ENCODE data around the gene HTR4. TPM values are rescaled to one million over a fixed set of nuclear protein-coding genes. Genes with fewer than 3 reads are reported as not detected.

HTR4 gene
- total RNA-seq, 1 donor from 2014 or later, result not detected

DNA sequence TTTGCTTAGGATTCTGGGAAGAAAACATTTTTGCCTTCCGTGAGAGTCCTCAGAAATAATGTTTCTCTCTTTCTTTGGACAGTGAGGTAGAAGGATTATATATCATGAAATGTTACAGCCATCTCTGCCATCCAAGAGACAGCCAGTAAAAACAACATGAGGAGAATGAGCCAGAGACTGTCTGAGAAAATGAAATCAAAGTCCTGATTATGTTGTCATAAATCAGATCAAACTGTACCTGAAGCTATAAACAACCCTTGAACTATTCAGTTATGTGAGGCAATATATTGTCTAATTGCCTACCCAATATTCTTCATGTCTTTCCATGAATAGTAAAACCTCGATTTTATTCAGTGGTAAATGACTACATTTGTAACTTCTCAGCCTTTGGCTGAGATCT, 9.2 kb upstream of the HTR4 start:
- no peak for DNase-seq

DNA sequence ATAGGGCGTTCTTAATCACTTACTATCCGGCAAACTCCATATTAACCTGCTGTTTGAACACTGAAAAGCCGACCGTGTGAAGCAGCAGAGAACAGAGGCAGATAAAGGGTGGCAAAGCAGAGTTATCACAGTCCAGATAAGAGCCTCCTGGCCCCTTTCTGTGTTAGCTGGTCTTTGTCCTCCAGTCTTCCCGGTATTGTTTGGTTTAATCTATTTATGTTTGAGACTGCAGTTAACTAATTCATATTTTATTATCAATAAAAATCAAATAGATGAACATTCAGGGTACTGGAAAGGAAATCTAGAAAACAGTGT, 6.0 kb upstream of the HTR4 start:
- DNase-seq, result no peak

DNA sequence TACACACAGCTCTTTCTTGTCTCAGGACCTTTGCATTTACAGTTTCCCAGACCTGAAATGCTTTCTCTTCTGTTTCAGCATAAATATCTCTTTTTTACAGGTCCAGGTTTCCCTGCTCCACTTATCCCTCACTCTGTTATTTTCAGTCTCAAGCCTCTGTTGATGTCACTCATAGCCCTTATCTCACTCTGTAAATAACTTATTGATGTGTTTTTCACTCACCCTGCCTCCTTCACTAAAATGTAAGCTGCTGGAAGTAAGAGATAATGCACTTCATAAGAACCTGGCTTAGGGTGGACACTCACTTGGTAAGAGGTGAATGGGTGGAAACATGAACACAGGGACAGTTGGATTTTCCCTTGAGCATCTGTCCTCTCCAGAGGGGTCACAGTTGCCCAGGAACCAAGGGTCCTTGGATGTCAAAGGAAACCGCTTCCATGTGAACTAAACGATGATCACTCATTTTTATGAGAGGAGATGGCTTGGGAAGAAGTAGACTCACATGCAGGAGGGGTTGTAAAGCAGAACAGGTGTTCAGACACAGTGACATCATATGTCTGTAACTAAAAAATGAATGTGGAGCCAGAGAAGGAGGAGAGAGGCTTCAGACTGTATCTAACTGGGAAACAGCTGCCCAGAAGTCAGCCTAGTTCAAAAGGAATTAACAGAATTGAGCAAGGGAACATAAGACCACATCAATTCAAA, 5.5 kb upstream of the HTR4 start:
- no peak for DNase-seq

DNA sequence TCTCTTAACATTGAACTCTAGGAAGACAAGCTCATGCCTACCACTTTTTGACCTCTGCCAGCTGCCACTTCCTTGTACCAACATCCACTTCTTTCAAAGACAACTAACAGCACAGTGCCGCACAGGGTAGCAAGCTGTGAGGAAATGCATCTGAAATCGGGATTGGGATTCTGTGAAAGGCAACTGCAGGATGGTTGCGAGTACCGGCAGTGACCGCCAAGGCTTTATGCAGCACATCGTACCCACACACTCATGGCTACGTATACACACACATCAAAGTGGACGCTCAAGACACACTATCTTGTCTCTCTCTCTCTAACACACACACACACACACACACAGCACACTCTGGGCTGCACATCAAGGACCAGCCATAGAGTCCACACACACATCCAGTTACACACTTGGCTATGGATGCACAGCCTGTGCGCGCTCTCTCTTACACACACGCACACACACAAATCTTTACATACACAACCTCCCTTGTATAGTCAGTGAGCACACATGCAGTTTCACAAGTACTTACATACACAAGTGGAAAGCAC, 964 bp downstream of the HTR4 start:
- no peak for DNase-seq

DNA sequence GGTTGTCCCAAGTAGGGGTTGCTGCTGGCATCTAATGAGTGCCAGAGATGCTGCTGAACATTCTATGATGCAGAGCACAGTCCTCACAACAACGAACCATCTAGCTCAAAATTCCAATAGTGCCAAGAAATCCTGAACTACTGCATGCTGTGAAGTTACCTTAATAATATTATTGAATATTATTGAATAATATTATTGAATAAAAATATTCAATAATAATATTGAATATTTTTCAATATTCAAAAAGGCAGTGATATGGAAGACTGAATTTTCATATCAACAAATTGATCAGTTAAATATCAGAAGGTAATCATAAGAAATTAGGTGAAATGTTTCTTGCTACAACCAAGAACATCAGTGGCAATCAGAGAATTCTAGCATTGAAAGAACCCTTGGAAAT, 2.8 kb downstream of the HTR4 start:
- no peak for DNase-seq

DNA sequence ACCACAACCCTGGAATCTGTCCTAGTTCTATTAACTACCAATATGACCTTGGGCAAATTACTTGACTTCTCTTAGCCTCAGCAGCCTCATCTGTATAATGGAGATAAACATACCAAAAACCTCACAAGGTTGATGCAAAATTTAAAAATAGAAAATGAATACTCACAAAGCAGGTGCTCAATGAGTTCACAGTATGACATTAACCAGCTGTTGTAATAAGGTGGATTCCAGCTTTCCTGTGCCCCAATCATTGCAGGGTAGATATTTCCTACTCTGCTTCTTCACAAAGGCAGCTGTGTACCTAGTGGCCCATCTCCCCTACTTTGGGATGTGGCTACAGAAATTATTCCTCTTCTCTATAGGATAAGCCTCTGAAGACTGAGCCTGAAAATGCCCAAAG, 8.8 kb downstream of the HTR4 start:
- no peak for DNase-seq

DNA sequence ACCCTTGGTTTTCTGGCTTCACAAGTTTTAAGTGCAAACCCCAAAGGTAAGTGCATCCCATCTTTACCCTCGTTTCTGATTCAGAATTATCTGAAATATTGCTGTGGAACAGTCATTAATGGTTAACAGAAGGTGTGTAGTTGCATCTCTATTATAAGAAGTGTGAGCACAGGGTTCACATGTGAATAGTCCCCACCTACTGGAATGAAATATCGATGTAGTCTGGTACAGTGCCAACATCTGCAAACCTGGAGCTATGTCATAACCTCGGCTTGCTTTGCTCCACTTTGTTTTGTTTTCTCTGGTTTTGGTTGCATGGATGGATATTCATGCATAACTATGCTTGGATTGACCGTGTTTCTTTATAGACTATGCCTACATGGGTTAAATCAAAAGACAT, 12.6 kb downstream of the HTR4 start:
- no peak for DNase-seq

DNA sequence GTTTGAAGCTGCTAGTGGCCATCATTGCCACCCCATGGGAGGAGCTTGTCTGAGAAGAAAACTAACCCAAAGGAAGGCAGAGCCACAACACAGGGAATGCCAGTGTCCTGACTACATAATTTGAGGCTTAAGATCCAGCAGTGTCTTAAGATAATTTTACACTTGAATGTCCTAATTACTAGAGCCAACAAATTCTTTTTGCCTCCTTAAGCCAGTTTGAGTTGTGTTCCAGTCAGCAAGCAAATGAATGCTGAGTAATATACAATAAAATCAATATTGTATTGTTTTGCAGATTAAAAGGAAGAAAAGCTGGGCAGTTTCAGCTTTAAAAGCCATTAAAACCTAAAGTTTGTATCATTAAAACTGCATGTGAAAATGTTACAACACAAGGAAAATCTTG, 13.9 kb downstream of the HTR4 start:
- no peak for DNase-seq

DNA sequence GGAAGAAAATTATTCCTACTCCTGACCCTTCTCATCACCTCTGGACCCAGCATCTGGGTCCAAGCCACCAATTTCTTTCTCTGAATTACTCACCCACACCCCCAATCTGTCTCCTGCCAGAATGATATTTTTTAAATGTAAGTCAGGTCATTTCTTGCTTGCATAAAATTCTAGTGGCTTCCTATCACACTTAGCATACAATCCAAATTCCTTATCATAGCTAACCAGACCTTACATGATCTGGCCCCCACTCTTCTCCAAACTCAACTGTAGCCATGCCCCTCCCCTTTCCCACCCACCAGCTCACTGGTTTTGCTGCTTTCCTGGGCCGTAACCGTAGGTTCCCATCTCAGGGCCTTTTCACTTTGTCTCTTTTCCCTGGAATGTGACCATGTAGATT, 15.2 kb downstream of the HTR4 start:
- no peak for DNase-seq

DNA sequence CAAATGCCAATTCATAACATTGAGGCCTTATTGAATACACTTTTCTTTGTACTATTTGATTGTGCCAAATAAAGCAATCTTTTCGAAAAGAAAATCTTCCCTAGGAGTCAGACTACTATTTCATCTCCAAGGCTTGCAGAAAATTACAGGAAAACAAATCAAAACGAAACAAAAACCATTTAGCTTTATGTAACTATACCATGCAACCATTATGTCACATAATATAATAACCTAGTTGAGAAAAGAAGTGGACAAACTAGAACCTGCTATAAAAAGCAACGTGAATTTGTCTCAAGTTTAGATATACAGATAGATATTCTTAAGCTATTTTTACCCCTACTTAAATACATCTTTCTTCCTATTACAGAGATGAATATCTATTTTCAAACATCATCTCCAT, 18.0 kb downstream of the HTR4 start:
- DNase-seq, result no peak

DNA sequence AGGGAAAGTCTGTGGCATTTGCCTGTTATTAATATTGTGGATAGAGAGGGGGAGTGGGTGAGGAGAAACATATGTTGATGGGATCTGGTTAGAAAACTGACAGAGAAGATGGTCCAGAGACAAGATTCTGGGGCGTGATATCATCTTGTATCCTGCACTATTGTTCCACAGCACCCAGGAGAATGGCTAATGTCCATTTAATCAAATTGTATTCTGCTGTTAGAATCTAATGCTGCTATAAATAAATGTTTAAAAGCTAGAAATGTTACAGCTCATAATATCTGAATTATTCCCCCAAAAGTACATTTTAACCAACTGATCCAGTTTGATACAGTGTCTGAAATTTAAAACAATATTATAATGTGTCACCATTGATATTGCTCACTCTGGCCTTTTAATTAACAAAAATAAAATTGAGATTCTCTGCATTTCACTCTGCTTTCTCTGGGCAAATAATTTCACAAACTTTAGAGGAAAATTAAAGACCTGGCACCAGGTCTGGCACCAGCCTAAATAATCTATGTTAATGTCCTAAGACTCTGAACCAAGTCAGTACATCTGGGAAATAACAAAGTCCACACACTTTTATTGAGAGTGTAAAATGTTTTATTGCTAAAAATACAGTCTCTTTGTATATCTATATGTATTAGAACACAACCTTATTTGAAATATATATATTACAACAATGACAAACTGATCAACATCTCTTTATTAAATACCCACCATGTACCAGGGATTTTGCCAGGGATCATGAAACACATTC, 18.8 kb downstream of the HTR4 start:
- no peak for DNase-seq

DNA sequence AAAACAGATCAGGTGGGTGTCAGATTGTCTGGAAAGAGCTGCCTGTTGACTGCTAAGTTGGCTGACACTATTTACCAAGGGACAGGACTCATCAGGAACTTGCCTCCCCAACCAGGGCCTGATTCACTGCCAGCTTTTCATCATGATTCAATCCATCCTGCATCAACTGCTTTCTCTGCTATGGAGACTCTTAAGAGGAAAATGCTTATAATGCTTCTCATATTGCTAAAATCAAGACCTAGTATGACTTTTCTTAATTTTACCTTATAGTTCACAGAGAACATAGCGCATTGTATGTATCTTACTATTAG, 21.3 kb downstream of the HTR4 start:
- no peak for DNase-seq

DNA sequence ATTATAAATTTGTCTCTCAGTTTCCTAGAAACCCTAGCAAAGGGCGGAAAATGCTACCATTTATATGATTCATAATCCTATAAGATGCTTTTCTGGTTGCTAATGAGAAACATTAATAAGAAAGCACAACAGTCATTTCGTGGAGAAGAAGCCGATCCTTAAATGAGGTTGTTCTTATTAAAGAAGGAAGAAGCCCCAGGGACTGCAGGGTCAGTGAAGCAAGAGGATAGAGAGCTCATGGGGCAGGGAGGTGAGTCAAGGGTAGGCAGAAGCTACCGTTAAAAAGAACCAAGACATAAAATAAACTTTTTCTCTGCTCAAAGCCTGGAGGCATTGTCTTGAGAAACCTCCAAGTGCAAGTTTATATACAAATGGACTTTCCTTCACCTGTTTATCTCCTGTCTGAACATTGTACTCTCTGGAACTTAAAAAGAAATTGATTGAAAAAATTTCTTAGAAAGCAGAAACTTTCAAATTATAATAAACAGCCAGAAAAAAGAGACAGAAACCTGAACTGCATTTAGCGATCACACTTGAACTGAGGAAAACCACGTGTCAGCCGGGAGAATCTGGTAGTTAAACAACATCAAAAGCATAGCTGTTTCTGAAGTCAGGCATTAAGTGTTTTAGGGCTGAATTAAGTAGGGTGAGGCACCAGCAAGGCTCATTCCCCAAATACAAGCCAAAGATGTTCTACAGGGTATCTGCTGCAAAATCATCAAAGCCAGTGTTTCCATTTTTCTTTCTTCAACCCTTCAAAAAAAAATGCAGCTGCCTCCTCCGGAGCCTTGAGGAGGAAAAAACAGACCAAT, 21.9 kb downstream of the HTR4 start:
- no peak for DNase-seq

DNA sequence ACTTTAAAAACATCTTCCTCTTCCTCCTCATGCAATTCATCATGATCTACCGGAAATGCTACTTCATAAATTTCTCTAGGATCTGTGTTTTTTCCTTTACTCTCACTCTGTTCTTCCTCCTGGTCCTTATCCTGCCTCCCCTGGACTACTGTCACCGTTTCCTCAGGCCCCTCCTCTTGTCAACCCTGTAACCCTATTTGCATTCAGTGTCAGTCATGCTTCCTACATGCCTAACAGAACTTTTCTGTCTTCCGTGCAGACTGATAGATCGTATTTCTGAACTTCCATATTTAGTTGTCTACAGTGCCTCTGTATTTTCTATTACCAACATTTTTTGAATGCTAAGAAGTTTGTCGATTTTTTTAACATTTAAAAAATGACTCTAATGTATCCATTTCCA, 27.3 kb downstream of the HTR4 start:
- no peak for DNase-seq

DNA sequence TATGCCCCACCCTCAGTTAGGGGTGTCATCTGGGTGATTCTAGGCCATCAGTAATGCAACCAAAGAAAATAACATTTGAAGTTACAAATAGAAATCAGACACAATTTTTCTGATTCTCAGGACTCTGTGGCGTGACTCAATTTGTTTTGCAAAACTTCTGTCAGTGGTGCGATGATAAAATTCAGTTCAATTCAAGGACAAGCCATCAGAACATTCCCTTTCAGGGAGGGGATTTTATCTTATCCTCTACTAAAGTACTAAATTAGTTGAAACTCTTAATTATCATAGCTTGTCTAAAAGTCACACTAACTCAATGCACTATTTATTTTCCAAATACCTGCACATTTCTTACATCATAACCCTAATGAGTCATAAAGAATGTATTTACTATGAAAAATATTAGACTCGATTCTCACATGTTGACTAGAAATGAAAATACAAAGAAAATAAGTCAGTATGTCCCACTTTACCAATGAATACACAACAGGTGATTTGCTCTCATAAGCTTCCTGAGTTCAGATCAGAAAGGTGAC, 28.2 kb downstream of the HTR4 start:
- no peak for DNase-seq

DNA sequence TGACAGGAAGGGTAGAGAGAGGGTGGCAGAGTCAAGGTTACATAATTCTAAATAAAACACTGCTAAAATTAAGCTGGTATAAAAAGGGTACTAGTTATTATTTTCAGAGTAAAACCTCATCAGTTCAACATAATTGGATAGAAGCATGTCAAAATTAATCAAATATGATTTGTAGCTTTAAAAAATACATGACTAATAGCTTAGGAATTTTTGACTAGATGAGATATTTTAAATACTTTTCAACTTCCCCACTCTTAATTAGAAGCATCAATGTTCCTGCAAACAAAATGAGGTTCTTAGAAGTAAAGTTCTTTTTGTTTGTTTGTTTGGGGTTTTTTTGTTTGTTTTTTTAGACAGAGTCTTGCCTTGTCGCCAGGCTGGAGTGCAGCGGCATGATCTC, 29.1 kb downstream of the HTR4 start:
- no peak for DNase-seq

DNA sequence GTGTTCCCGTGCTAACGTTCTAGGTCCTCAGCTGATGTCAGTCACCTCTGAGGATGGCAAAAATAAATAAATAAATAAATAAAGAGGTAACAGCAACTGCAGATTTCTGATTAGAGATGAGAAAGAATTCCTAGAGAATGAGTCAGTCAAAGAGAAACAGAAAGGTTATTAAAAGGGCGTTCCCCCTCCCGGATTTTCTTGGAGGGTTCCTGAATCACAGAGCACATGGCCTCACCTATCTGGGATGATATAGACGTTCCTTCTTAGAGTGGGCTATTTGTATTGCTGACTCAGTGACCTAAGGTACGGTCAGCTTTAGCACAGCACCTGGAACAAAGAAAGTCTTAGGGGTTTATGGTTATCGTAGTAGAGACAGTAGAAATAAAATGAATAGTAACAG, 30.6 kb downstream of the HTR4 start:
- DNase-seq, result peak; percentile 13

DNA sequence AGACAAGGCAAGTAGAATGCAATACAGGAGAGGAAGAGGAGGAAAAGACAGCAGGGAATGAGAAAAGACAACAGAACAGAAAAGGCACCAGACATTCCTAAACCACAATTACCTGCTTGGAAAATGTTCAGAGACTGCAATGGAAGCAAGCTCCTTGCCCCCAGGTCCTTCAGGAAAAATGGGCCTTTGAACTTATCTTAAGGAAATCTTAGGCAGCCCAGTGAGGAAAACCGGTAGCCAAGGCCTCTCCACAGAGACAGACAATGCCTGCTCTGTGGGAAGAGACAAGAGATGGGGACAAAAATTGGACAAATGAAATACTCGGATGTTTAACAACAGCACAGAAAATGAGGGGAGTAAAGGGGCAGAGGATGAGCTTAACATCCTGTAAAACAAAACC, 31.2 kb downstream of the HTR4 start:
- DNase-seq, result no peak

DNA sequence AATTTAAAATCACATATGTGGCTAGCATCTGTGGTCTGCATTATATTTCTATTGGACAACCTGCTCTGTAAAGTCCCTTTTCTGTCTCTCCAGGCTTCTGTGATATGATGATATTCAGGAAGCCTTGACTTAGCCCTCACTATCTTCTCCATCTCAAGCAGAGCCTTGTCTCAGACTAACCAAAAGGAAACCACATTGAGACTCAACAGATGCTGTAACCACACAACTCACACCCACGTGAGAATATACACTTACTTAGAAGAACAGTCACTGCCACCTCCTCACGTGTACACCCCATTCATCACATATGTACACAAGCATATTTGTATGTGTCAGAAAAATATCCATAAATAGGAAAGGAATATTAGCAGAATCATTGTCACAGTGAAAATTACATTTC, 33.6 kb downstream of the HTR4 start:
- no peak for DNase-seq

DNA sequence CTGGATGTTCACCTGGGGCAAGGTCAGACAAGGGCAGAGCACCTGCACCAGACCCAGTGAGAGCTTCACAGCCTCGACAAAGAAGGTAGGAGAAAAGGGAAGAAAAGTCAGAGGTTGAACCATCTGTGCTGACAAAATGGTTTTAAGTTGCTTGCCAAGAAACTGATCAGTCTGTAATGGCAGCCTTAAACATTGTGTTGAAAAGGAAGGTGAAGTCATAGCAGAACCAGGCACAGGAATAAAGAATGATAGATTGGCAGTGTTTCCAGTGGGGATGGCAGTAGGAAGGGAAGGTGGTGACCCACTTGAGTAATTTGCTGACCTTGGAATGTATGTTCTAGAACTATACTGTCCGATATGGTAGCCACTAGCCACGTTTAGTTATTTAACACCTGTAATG, 34.2 kb downstream of the HTR4 start:
- peak; percentile 32 for DNase-seq

DNA sequence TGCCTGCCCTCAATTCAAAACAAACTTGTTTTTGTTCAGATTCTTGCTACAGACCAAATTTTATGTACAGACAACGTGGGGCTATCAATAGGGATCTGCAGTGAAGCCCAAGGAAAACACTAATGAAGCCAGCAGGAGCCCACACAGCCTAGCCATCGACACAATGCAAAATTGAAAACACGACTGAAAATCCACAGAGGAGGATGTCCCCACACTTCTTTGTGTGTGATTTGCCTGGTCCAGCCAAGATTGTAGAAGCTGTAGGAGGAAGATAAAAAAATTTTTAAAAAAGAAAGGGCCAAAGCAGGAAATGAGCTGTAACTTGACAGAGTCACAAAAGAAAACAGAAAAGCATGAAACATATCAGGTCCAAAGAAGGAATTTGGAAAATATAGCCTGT, 34.8 kb downstream of the HTR4 start:
- peak; percentile 13 for DNase-seq

DNA sequence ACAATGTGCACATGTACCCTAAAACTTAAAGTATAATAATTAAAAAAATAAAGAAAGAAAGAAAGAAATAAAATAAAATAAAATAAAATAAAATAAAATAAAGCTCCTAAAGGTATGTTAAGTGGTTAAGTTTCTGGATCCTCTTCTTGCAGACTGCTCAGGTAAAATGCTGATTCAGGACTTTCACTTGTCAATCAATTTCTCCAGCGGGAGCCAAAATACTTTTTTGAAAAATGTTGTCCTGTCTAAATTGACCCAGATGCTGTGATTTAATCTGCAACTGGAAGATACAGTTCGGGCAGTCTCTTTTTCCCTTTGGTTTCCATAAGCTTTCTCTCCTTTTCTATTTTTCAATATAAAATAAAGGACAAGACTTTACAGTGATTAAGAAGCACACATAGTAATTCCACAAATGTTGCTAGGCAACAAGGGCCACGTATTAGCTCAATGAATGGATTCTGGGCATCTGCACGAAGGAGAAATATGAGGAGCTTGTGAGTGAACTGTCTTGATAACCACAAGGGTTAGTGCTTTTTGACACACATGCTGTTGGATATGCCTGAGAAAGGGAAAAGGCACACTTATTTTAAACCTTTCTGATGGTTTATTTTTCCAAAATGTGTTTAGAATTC, 38.6 kb downstream of the HTR4 start:
- DNase-seq, result no peak

DNA sequence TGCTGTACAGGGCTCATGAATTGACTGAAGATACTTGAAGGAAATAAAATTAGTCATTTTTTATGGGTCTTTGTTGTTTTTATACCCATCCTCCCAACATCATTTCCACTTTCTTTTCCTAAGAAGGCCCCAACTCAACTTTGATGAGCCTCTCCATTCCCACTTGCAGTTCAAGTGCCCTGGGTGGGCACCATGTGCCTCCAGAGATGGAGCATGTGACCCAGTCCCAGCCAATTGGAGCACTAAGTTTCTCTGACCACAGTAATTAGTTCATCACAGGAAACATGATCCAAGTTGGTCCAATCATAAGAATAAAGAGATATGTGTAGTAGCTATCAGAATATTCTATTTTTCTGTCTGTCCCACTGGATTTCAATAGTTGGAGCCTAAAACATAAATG, 46.9 kb downstream of the HTR4 start:
- DNase-seq, result no peak
